HG03432 (cell line): ENCODE data around the gene CHRNA10.

ENCODE experiments used
- ATAC-seq: cut with Tn5 transposase; IDR thresholded peaks from one replicate; pipeline ENCODE4 v1.9.1; 2021; ENCODE audit warnings: mild to moderate bottlenecking, moderate library complexity; ENCODE audit not compliant: unreplicated experiment

Gene CHRNA10

GRCh38 chr11:3671334-3672254 is at the start of gene CHRNA10:
TSS of gene CHRNA10 (minus strand) at chr11:3671384. CDS start at chr11:3671312, 72 bp downstream.
- ATAC-seq = no peak

- no peak for ATAC-seq
These were observed 41.1 kb upstream of the CHRNA10 start for GRCh38 chr11:3712274-3712673.

GRCh38 chr11:3710485-3711259 is 39.5 kb upstream of the CHRNA10 start:
- no peak for ATAC-seq

- no peak for ATAC-seq
These were observed 38.8 kb upstream of the CHRNA10 start for GRCh38 chr11:3709977-3710376.

- ATAC-seq = no peak
These were observed 36.0 kb upstream of the CHRNA10 start for GRCh38 chr11:3707176-3707575.

- ATAC-seq = no peak
These were observed 32.2 kb upstream of the CHRNA10 start for GRCh38 chr11:3703383-3703782.

GRCh38 chr11:3700910-3701309 is 29.7 kb upstream of the CHRNA10 start:
- no peak for ATAC-seq

- ATAC-seq = no peak
These were observed 29.2 kb upstream of the CHRNA10 start for GRCh38 chr11:3700410-3700809.

- ATAC-seq = no peak
These were observed 15.6 kb upstream of the CHRNA10 start for GRCh38 chr11:3686751-3687150.

GRCh38 chr11:3685923-3686322 is 14.7 kb upstream of the CHRNA10 start:
- ATAC-seq = no peak

- no peak for ATAC-seq
These were observed 13.6 kb upstream of the CHRNA10 start for GRCh38 chr11:3684819-3685172.

GRCh38 chr11:3684129-3684818 is 13.1 kb upstream of the CHRNA10 start:
- ATAC-seq = no peak

GRCh38 chr11:3683039-3683438 is 11.9 kb upstream of the CHRNA10 start:
- no peak for ATAC-seq

- no peak for ATAC-seq
These were observed 7.9 kb upstream of the CHRNA10 start for GRCh38 chr11:3679077-3679476.

- ATAC-seq = no peak
These were observed 4.8 kb upstream of the CHRNA10 start for GRCh38 chr11:3675971-3676370.

GRCh38 chr11:3674189-3674588 is 3.0 kb upstream of the CHRNA10 start:
- ATAC-seq = no peak

- no peak for ATAC-seq
These were observed 1.4 kb downstream of the CHRNA10 start for GRCh38 chr11:3669742-3670183.

GRCh38 chr11:3669128-3669527 is 2.1 kb downstream of the CHRNA10 start:
- ATAC-seq = no peak

- ATAC-seq = no peak
These were observed 3.8 kb downstream of the CHRNA10 start for GRCh38 chr11:3667149-3668035.

GRCh38 chr11:3666023-3666530 is 5.1 kb downstream of the CHRNA10 start:
- no peak for ATAC-seq
